ENCODE measurements around the gene MSTN. TPM values are rescaled to one million over a fixed set of nuclear protein-coding genes. Genes with fewer than 3 reads are reported as not detected.

MSTN gene
- under 0.01 and 0.12 TPM in 2 replicates for total RNA-seq

GRCh38 chr2:190062601-190063000 is at the start of gene MSTN:
MSTN (minus strand) TSS chr2:190062729; CDS start chr2:190062596, 133 bp downstream.

